Thoracic aorta (tissue), 2 donors: Measurements from ENCODE around the gene CLEC2A. TPM values are rescaled to one million over a fixed set of nuclear protein-coding genes. Genes with fewer than 3 reads are reported as not detected.

ENCODE experiments used
- ATAC-seq: fragments of 150-250 bp; one replicate; pipeline ENCODE4 v1.8.0; 2017; ENCODE audit warnings: low read depth; ENCODE audit not compliant: insufficient number of reproducible peaks, low FRiP score
- DNase-seq: peaks from one replicate; pipeline ENCODE4 v3.0.0-alpha.2; 2020; ENCODE audit warnings: low spot score
- H3K27ac ChIP-seq, 2 donors: fragments of 200-600 bp; sonication (generic); 1 replicate in 1 of 2; 2 replicates in 1 of 2; pipeline ENCODE4 v1.5.1; 2016; ENCODE audit warnings: mild to moderate bottlenecking in 2 of 2, moderate library complexity in 2 of 2
- H3K27me3 ChIP-seq: fragments of 200-600 bp; sonication (generic); replicated peaks from 2 replicates; pipeline ENCODE4 v1.6.0; 2016; ENCODE audit warnings: mild to moderate bottlenecking; ENCODE audit not compliant: insufficient read depth
- H3K36me3 ChIP-seq: fragments of 200-600 bp; sonication (generic); one replicate; pipeline ENCODE4 v1.5.1; 2016
- H3K4me1 ChIP-seq, 2 donors: fragments of 200-600 bp; sonication (generic); 1 replicate in 1 of 2; 2 replicates in 1 of 2; pipeline versions ENCODE4 v1.5.1 to v1.6.0; 2016; ENCODE audit warnings: low read depth in 2 of 2, mild to moderate bottlenecking in 1 of 2; ENCODE audit not compliant: control insufficient read depth in 1 of 2
- H3K4me3 ChIP-seq: fragments of 200-600 bp; sonication (generic); 2 replicates; pipeline ENCODE4 v1.5.1; 2016; ENCODE audit warnings: mild to moderate bottlenecking
- H3K9me3 ChIP-seq: fragments of 200-600 bp; sonication (generic); 2 replicates; pipeline ENCODE4 v1.5.1; 2016
- CTCF ChIP-seq: fragments of 200-600 bp; sonication (generic); IDR thresholded peaks from one replicate; pipeline ENCODE4 v1.5.1; 2019; ENCODE audit warnings: antibody characterized with exemption
- total RNA-seq, 2 donors: library from RNA; depleted of rRNA; stranded (reverse); fragments of >200 nt; gene quantifications; one replicate each; pipeline versions ENCODE4 v1.1.0 to v1.2.3, GENCODE V29; 2016

Gene CLEC2A
- total RNA-seq, 2 donors from 2014 or later: not detected

GRCh38 chr12:9973949-9974348, 41.8 kb upstream of the CLEC2A start:
- Histone ChIP-seq H3K9me3 (no peaks in the 10 kb centered on the region), H3K27ac (no peak overlapping the region), H3K4me1 (no peaks in the 10 kb centered on the region), H3K4me3 (no peak overlapping the region), H3K27me3 (no peaks in the 10 kb centered on the region), H3K36me3 (no peaks in the 10 kb centered on the region)
- DNase-seq (no peak), ATAC-seq (no peak)
- no peak for TF ChIP-seq CTCF

GRCh38 chr12:9971181-9971580, 39.0 kb upstream of the CLEC2A start, which contains the start of gene CLEC12A:
Gene CLEC12A (plus strand): TSS chr12:9971409. CDS start chr12:9971597, 188 bp downstream.
- no peak for TF ChIP-seq CTCF
- Histone ChIP-seq H3K9me3 (no peaks in the 10 kb centered on the region), H3K4me3 (no peak within 1 kb of the TSS), H3K27me3 (no peaks in the 10 kb centered on the region), H3K27ac (no peak within 1 kb of the TSS), H3K4me1 (no peaks in the 10 kb centered on the region), H3K36me3 (no peaks in the 10 kb centered on the region)
- ATAC-seq (no peak), DNase-seq (no peak)

- no peak for ATAC-seq
- Histone ChIP-seq H3K9me3 (no peaks in the 10 kb centered on the region), H3K4me1 (no peaks in the 10 kb centered on the region), H3K27me3 (no peaks in the 10 kb centered on the region), H3K27ac (no peak overlapping the region), H3K36me3 (no peaks in the 10 kb centered on the region), H3K4me3 (no peak overlapping the region)
- no peak for DNase-seq
- no peak for TF ChIP-seq CTCF
Measured at GRCh38 chr12:9969673-9970072, 37.5 kb upstream of the CLEC2A start.

GRCh38 chr12:9961901-9962300, 29.7 kb upstream of the CLEC2A start:
- no peak for TF ChIP-seq CTCF
- DNase-seq (no peak), ATAC-seq (no peak)
- H3K27me3 ChIP-seq: no peaks in the 10 kb centered on the region
- no peak overlapping the region for H3K27ac ChIP-seq
- H3K4me1 ChIP-seq: no peaks in the 10 kb centered on the region
- no peak overlapping the region for H3K4me3 ChIP-seq
- no peaks in the 10 kb centered on the region for H3K9me3 ChIP-seq
- H3K36me3 ChIP-seq: no peaks in the 10 kb centered on the region

GRCh38 chr12:9961106-9961505, 28.9 kb upstream of the CLEC2A start:
- no peak for TF ChIP-seq CTCF
- no peak for DNase-seq
- no peak for ATAC-seq

More at GRCh38 chr12:9961106-9961505, 28.9 kb upstream of the CLEC2A start:
- Histone ChIP-seq H3K9me3 (no peaks in the 10 kb centered on the region), H3K27ac (no peak overlapping the region), H3K36me3 (no peaks in the 10 kb centered on the region), H3K27me3 (no peaks in the 10 kb centered on the region), H3K4me3 (no peak overlapping the region), H3K4me1 (no peaks in the 10 kb centered on the region)
